Keratinocyte (primary cell): ENCODE results near the gene DTNB.

ENCODE experiments used
- EZH2 ChIP-seq: IDR thresholded peaks from one replicate; pipeline ENCODE4 v1.6.1; 2012; ENCODE audit warnings: inconsistent platforms, mild to moderate bottlenecking, low read length, moderate library complexity
- TF ChIP-seq, protein P1 (sequence below), 3 experiments: IDR thresholded peaks in 1 of 3; conservative IDR thresholded peaks in 1 of 3; optimal IDR thresholded peaks in 1 of 3; 2 replicates in 2 of 3; 3 replicates in 1 of 3; pipeline versions ENCODE3 to v1.5.1; 2011; ENCODE audit warnings: low read length in 3 of 3, mild to moderate bottlenecking in 3 of 3, moderate library complexity in 2 of 3, control low read depth in 1 of 3, inconsistent platforms in 1 of 3; ENCODE audit not compliant: insufficient read depth in 2 of 3; ENCODE audit errors: extremely low read depth in 1 of 3

DNA sequence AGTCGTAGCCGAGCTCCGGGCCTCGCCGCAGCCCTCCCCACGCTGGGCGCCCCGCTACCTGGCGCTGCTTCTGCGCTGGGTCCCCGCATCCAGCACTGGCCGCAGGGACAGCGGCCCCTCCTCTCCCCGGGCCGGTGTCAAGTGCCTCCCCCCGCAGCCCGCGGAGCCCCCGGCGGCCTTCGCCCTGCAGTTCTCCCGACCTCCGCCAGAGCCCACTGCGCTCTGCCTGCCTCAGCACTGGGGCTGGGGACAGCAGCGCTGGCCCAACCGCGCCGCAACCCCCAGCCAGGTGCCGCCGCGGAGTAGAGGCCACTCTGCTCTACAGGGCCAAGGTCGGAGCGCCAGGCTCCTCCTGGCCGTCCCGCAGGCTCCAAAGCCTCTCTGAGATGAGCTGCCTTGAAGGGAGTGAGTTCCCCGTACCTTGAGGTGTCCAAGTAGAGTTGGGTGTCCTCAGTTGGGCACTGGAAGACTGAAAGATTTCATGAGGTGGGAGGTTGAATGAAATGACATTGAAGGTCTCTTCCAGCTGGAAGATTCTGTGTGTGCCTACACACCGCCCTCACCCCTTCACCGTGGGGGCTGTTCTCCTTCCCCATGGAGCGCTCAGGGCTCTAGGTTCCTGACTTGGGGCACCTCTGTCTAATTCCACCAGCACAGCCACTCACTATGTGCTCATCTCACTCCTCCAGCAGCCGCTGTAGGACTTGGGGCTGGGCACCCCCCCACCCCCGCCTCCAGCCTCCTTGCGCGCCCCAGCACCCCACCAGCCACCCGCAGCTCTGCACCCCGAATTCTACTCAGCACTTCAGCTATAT is 330.8 kb downstream of the DTNB start:
- TF ChIP-seq, protein P1, sequence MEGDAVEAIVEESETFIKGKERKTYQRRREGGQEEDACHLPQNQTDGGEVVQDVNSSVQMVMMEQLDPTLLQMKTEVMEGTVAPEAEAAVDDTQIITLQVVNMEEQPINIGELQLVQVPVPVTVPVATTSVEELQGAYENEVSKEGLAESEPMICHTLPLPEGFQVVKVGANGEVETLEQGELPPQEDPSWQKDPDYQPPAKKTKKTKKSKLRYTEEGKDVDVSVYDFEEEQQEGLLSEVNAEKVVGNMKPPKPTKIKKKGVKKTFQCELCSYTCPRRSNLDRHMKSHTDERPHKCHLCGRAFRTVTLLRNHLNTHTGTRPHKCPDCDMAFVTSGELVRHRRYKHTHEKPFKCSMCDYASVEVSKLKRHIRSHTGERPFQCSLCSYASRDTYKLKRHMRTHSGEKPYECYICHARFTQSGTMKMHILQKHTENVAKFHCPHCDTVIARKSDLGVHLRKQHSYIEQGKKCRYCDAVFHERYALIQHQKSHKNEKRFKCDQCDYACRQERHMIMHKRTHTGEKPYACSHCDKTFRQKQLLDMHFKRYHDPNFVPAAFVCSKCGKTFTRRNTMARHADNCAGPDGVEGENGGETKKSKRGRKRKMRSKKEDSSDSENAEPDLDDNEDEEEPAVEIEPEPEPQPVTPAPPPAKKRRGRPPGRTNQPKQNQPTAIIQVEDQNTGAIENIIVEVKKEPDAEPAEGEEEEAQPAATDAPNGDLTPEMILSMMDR (optimal IDR thresholded peaks at IDR 0.05 in 1 of 3, IDR thresholded peaks at IDR 0.05 in 1 of 3, conservative IDR thresholded peaks at IDR 0.05 in 1 of 3; ENCODE audit: extremely low read depth in 1 of 3, insufficient read depth in 2 of 3, low read length in 3 of 3): peak; percentile 77 to 96 (median 85)
- no peak for TF ChIP-seq EZH2
